ENCODE measurements around the gene WDR81.

WDR81 gene

DNA sequence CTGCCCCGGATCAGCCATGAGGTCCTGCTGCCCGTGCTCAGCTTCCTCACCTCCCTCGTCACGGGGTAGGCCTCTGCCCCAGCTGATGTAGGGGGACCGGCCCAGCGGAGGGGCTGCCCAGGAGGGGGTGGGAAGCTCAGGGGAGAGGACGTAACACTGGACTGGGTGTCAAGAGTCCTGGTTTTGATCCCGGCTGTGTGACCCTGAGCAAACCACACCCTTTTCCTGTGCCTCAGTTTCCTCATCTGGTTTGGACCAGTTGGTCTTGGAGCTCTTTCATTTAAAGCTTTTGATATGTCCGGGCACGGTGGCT is 6.6 kb downstream of the WDR81 start:
- no peaks in the 10 kb centered on the region for H3K9me2 ChIP-seq (replicated peaks; ENCODE audit: low read depth, low read length)
- no peaks in the 10 kb centered on the region for H3K36me3 ChIP-seq (ENCODE audit: insufficient read depth, low read length)
- H3K27me3 ChIP-seq (ENCODE audit: insufficient read depth, low read length, poor library complexity, severe bottlenecking): no peaks in the 10 kb centered on the region
- no peak overlapping the region for H2AFZ ChIP-seq (ENCODE audit: low read length)
- H3F3A ChIP-seq (ENCODE audit: low read depth): no peaks in the 10 kb centered on the region
- H3K9ac ChIP-seq (ENCODE audit: low read depth, low read length, poor library complexity, severe bottlenecking): no peak overlapping the region
- H3K4me1 ChIP-seq (ENCODE audit: insufficient read depth, low read length, poor library complexity, severe bottlenecking): no peaks in the 10 kb centered on the region
- H4K20me1 ChIP-seq (ENCODE audit: insufficient read depth, low read length, poor library complexity, severe bottlenecking): no peaks in the 10 kb centered on the region
- H3K4me2 ChIP-seq (ENCODE audit: low read depth, low read length, poor library complexity, severe bottlenecking): no peak overlapping the region
- no peaks in the 10 kb centered on the region for H3K79me2 ChIP-seq (ENCODE audit: insufficient read depth, low read length)
- H3K4me3 ChIP-seq (ENCODE audit: low read length, poor library complexity, severe bottlenecking): no peak overlapping the region
- H3K9me3 ChIP-seq (ENCODE audit: insufficient read depth, low read depth, low read length): no peaks in the 10 kb centered on the region
- TF ChIP-seq, protein P1, sequence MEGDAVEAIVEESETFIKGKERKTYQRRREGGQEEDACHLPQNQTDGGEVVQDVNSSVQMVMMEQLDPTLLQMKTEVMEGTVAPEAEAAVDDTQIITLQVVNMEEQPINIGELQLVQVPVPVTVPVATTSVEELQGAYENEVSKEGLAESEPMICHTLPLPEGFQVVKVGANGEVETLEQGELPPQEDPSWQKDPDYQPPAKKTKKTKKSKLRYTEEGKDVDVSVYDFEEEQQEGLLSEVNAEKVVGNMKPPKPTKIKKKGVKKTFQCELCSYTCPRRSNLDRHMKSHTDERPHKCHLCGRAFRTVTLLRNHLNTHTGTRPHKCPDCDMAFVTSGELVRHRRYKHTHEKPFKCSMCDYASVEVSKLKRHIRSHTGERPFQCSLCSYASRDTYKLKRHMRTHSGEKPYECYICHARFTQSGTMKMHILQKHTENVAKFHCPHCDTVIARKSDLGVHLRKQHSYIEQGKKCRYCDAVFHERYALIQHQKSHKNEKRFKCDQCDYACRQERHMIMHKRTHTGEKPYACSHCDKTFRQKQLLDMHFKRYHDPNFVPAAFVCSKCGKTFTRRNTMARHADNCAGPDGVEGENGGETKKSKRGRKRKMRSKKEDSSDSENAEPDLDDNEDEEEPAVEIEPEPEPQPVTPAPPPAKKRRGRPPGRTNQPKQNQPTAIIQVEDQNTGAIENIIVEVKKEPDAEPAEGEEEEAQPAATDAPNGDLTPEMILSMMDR (conservative IDR thresholded peaks at IDR 0.05; ENCODE audit: low read length): no peak
- TF ChIP-seq EZH2phosphoT487 (IDR thresholded peaks at IDR 0.05; ENCODE audit: borderline replicate concordance): no peak

DNA sequence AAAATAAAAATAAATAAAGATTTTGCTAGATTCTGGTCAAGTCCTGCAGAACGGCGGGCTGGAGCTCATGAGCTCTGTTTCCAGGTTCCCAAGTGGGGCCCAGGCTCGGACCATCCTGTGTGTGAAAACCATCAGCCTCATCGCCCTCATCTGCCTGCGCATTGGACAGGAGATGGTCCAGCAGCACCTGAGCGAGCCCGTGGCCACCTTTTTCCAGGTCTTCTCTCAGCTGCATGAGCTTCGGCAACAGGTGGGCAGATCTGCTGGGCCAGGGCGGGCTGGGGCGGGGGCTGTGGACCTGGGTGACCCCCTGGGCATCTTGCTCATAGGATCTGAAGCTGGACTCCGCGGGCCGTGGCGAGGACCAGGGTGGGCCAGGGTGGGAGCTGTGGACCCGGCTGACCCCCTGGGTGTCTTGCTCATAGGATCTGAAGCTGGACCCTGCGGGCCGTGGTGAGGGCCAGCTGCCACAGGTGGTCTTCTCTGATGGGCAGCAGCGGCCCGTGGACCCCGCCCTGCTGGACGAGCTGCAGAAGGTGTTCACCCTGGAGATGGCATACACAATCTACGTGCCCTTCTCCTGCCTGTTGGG is 7.8 kb downstream of the WDR81 start:
- H3K4me1 ChIP-seq (ENCODE audit: insufficient read depth, low read length, poor library complexity, severe bottlenecking): no peaks in the 10 kb centered on the region
- no peak overlapping the region for H3K9ac ChIP-seq (ENCODE audit: low read depth, low read length, poor library complexity, severe bottlenecking)
- H3K4me2 ChIP-seq (ENCODE audit: low read depth, low read length, poor library complexity, severe bottlenecking): no peak overlapping the region
- H3K9me2 ChIP-seq (replicated peaks; ENCODE audit: low read depth, low read length): no peaks in the 10 kb centered on the region
- no peak for TF ChIP-seq EZH2phosphoT487 (IDR thresholded peaks at IDR 0.05; ENCODE audit: borderline replicate concordance)
- TF ChIP-seq, protein P1 (conservative IDR thresholded peaks at IDR 0.05; ENCODE audit: low read length): no peak
- no peaks in the 10 kb centered on the region for H3K9me3 ChIP-seq (ENCODE audit: insufficient read depth, low read depth, low read length)
- no peaks in the 10 kb centered on the region for H3F3A ChIP-seq (ENCODE audit: low read depth)
- H4K20me1 ChIP-seq (ENCODE audit: insufficient read depth, low read length, poor library complexity, severe bottlenecking): no peaks in the 10 kb centered on the region
- H3K36me3 ChIP-seq (ENCODE audit: insufficient read depth, low read length): no peaks in the 10 kb centered on the region
- H3K27me3 ChIP-seq (ENCODE audit: insufficient read depth, low read length, poor library complexity, severe bottlenecking): no peaks in the 10 kb centered on the region
- no peak overlapping the region for H2AFZ ChIP-seq (ENCODE audit: low read length)
- H3K4me3 ChIP-seq (ENCODE audit: low read length, poor library complexity, severe bottlenecking): no peak overlapping the region
- H3K79me2 ChIP-seq (ENCODE audit: insufficient read depth, low read length): no peaks in the 10 kb centered on the region

GRCh38 chr17:1732833-1733321 is 8.4 kb downstream of the WDR81 start:
- Histone ChIP-seq H3F3A (ENCODE audit: low read depth) (no peaks in the 10 kb centered on the region), H3K4me3 (ENCODE audit: low read length, poor library complexity, severe bottlenecking) (no peak overlapping the region), H3K4me2 (ENCODE audit: low read depth, low read length, poor library complexity, severe bottlenecking) (no peak overlapping the region), H3K36me3 (ENCODE audit: insufficient read depth, low read length) (no peaks in the 10 kb centered on the region), H3K9me3 (ENCODE audit: insufficient read depth, low read depth, low read length) (no peaks in the 10 kb centered on the region), H3K9ac (ENCODE audit: low read depth, low read length, poor library complexity, severe bottlenecking) (no peak overlapping the region), H2AFZ (ENCODE audit: low read length) (no peak overlapping the region), H3K27me3 (ENCODE audit: insufficient read depth, low read length, poor library complexity, severe bottlenecking) (no peaks in the 10 kb centered on the region), H3K9me2 (replicated peaks; ENCODE audit: low read depth, low read length) (no peaks in the 10 kb centered on the region), H4K20me1 (ENCODE audit: insufficient read depth, low read length, poor library complexity, severe bottlenecking) (no peaks in the 10 kb centered on the region), H3K79me2 (ENCODE audit: insufficient read depth, low read length) (no peaks in the 10 kb centered on the region), H3K4me1 (ENCODE audit: insufficient read depth, low read length, poor library complexity, severe bottlenecking) (no peaks in the 10 kb centered on the region)
- TF ChIP-seq EZH2phosphoT487 (IDR thresholded peaks at IDR 0.05; ENCODE audit: borderline replicate concordance): no peak
- TF ChIP-seq, protein P1 (conservative IDR thresholded peaks at IDR 0.05; ENCODE audit: low read length): no peak
